ENCODE results near the gene BTBD6. TPM values are rescaled to one million over a fixed set of nuclear protein-coding genes. Genes with fewer than 3 reads are reported as not detected.

Gene BTBD6
- total RNA-seq, 1 experiment from 2014 or later = 9.0 TPM

DNA sequence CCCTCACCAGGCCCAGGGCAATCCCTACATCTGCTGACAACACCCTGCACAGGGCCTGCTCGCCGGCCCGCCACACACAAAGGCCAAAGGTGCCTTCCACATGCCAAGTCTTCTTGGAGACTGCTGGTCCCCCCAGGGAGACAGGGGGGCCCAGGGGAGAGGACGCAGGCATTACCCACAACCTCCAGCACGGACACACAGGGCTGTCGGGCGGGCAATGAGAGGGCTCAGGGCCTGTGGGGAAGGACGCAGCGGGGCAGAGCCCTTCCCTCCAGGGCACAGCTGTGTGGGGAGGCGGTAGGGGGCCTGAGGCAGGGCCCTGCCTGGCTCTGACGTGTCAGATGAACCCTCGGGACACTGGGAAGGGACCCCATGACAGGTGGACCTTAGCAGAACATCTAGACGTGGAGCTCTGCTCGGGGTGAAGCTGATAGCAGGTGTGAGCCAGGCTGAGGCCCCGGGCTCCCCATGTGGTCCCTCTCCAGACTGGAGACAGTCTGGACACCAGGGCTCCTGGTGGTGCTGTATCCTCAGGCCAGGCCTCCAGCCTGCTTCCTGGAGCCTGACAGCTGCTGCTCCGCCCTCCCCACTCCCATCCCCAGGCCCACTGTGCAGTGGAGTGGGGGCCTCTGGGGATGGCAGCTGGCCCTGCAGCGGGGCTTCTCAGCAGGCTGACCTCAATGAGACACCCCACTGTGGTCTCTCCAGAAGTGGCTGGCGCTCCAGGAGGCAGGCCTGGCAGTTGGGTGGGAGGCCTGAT, 35.6 kb upstream of the BTBD6 start:
- H3K79me2 ChIP-seq (ENCODE audit: low read depth) = no peaks in the 10 kb centered on the region
- H3K27me3 ChIP-seq (ENCODE audit: insufficient read depth, low read depth) = no peaks in the 10 kb centered on the region
- DNase-seq = no peak
- H3K4me1 ChIP-seq (replicated peaks; ENCODE audit: insufficient read depth) = no peaks in the 10 kb centered on the region
- no peak overlapping the region for H3K4me2 ChIP-seq
- H2AFZ ChIP-seq = no peak overlapping the region
- no peak overlapping the region for H3K4me3 ChIP-seq
- intact Hi-C loops (cut with micrococcal nuclease; ENCODE audit: unreplicated experiment) = no loop called here
- no peaks in the 10 kb centered on the region; the same call in 1 of the 2 replicates for H4K20me1 ChIP-seq (ENCODE audit: insufficient read depth)
- H3F3A ChIP-seq (ENCODE audit: insufficient read depth, low read depth) = no peaks in the 10 kb centered on the region
- H3K9me2 ChIP-seq (ENCODE audit: insufficient read depth) = no peaks in the 10 kb centered on the region
- ChIA-PET CTCF (no interaction called here), POLR2A (ENCODE audit: unreplicated experiment) (interaction anchor here (0.5 kb wide), 1 partner anchor 115 kb away, joined by 3 read pairs; no protein-coding TSS in a partner anchor)
- H3K36me3 ChIP-seq (ENCODE audit: low read depth) = no peaks in the 10 kb centered on the region
- no peaks in the 10 kb centered on the region for H3K9me3 ChIP-seq (ENCODE audit: insufficient read depth, low read depth)
- no peak overlapping the region for H3K27ac ChIP-seq
- TF ChIP-seq, protein P1, sequence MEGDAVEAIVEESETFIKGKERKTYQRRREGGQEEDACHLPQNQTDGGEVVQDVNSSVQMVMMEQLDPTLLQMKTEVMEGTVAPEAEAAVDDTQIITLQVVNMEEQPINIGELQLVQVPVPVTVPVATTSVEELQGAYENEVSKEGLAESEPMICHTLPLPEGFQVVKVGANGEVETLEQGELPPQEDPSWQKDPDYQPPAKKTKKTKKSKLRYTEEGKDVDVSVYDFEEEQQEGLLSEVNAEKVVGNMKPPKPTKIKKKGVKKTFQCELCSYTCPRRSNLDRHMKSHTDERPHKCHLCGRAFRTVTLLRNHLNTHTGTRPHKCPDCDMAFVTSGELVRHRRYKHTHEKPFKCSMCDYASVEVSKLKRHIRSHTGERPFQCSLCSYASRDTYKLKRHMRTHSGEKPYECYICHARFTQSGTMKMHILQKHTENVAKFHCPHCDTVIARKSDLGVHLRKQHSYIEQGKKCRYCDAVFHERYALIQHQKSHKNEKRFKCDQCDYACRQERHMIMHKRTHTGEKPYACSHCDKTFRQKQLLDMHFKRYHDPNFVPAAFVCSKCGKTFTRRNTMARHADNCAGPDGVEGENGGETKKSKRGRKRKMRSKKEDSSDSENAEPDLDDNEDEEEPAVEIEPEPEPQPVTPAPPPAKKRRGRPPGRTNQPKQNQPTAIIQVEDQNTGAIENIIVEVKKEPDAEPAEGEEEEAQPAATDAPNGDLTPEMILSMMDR (conservative IDR thresholded peaks at IDR 0.05) = no peak
- no peak for TF ChIP-seq EZH2 (IDR thresholded peaks at IDR 0.05; ENCODE audit: low read depth)
- BruUV-seq (replicated peaks) = no TSS peak

- Histone ChIP-seq H3K79me2 (ENCODE audit: low read depth) (no peaks in the 10 kb centered on the region), H3K4me2 (no peak overlapping the region), H3K4me3 (no peak overlapping the region), H3K4me1 (replicated peaks; ENCODE audit: insufficient read depth) (no peaks in the 10 kb centered on the region), H3F3A (ENCODE audit: insufficient read depth, low read depth) (no peaks in the 10 kb centered on the region), H3K27me3 (ENCODE audit: insufficient read depth, low read depth) (no peaks in the 10 kb centered on the region), H3K36me3 (ENCODE audit: low read depth) (no peaks in the 10 kb centered on the region), H3K9me2 (ENCODE audit: insufficient read depth) (no peaks in the 10 kb centered on the region), H3K27ac (no peak overlapping the region), H4K20me1 (ENCODE audit: insufficient read depth) (no peaks in the 10 kb centered on the region; the same call in 1 of the 2 replicates), H2AFZ (no peak overlapping the region), H3K9me3 (ENCODE audit: insufficient read depth, low read depth) (no peaks in the 10 kb centered on the region)
- ChIA-PET CTCF (no interaction called here), POLR2A (ENCODE audit: unreplicated experiment) (no interaction called here)
- no TSS peak for BruUV-seq (replicated peaks)
- no peak for DNase-seq
- intact Hi-C loops (cut with micrococcal nuclease; ENCODE audit: unreplicated experiment) = no loop called here
- TF ChIP-seq EZH2 (IDR thresholded peaks at IDR 0.05; ENCODE audit: low read depth) = no peak
- TF ChIP-seq, protein P1 (conservative IDR thresholded peaks at IDR 0.05) = no peak
Observed at GRCh38 chr14:105213361-105213760, 35.0 kb upstream of the BTBD6 start.

- Histone ChIP-seq H3K4me3 (no peak overlapping the region), H3K9me2 (ENCODE audit: insufficient read depth) (no peaks in the 10 kb centered on the region), H3K27ac (no peak overlapping the region), H3K27me3 (ENCODE audit: insufficient read depth, low read depth) (no peaks in the 10 kb centered on the region), H3K36me3 (ENCODE audit: low read depth) (no peaks in the 10 kb centered on the region), H3F3A (ENCODE audit: insufficient read depth, low read depth) (no peaks in the 10 kb centered on the region), H3K9me3 (ENCODE audit: insufficient read depth, low read depth) (no peaks in the 10 kb centered on the region), H3K4me2 (no peak overlapping the region), H2AFZ (no peak overlapping the region), H4K20me1 (ENCODE audit: insufficient read depth) (no peaks in the 10 kb centered on the region; the same call in 1 of the 2 replicates), H3K4me1 (replicated peaks; ENCODE audit: insufficient read depth) (no peaks in the 10 kb centered on the region), H3K79me2 (ENCODE audit: low read depth) (no peaks in the 10 kb centered on the region)
- TF ChIP-seq, protein P1 (conservative IDR thresholded peaks at IDR 0.05) = no peak
- TF ChIP-seq EZH2 (IDR thresholded peaks at IDR 0.05; ENCODE audit: low read depth) = no peak
- intact Hi-C loops (cut with micrococcal nuclease; ENCODE audit: unreplicated experiment) = no loop called here
- ChIA-PET CTCF (no interaction called here), POLR2A (ENCODE audit: unreplicated experiment) (no interaction called here)
- no peak for DNase-seq
- no TSS peak for BruUV-seq (replicated peaks)
Observed at GRCh38 chr14:105214324-105214915, 33.9 kb upstream of the BTBD6 start.
